Fibroblast of skin of abdomen (primary cell): ENCODE measurements around the gene GPR158. TPM values are rescaled to one million over a fixed set of nuclear protein-coding genes. Genes with fewer than 3 reads are reported as not detected.
"Not testable (repeated sequence)": the region's sequence is repeated elsewhere in the genome, so short reads cannot be mapped to it uniquely, and the experiment has no call there.

Experiments used
- DNase-seq: peaks from one replicate; pipeline ENCODE4 v3.0.0-alpha.2; 2013
- polyA plus RNA-seq, 2 experiments: library from polyadenylated mRNA; unstranded; fragments of 120-200 nt; gene quantifications; one replicate each; pipeline ENCODE4 v1.2.1, GENCODE V29; 2013; ENCODE audit not compliant: insufficient read length in 2 of 2

GPR158 gene
- not detected for polyA plus RNA-seq (2013, experiment 1 of 2; ENCODE audit: insufficient read length)
- not detected for polyA plus RNA-seq (2013, experiment 2 of 2; ENCODE audit: insufficient read length)

GRCh38 chr10:25174461-25175230 lies at the start of gene GPR158:
GPR158 (plus strand) TSS chr10:25175001; CDS start chr10:25175421, 420 bp downstream.
- peak; percentile 94 for DNase-seq

GRCh38 chr10:25125201-25125611 lies 49.6 kb upstream of the GPR158 start:
- no peak for DNase-seq

- no peak for DNase-seq
Measured at GRCh38 chr10:25129592-25129991, 45.2 kb upstream of the GPR158 start.

- peak; percentile 12 for DNase-seq
Measured at GRCh38 chr10:25130906-25131305, 43.9 kb upstream of the GPR158 start.

GRCh38 chr10:25142116-25142864 lies 32.5 kb upstream of the GPR158 start:
- DNase-seq: no peak

- no peak for DNase-seq
Measured at GRCh38 chr10:25157650-25158049, 17.2 kb upstream of the GPR158 start.

- no peak for DNase-seq
Measured at GRCh38 chr10:25159591-25159990, 15.2 kb upstream of the GPR158 start.

- DNase-seq: no peak
Measured at GRCh38 chr10:25162391-25162790, 12.4 kb upstream of the GPR158 start.

GRCh38 chr10:25163464-25163863 lies 11.3 kb upstream of the GPR158 start:
- DNase-seq: not testable (repeated sequence)

- no peak for DNase-seq
Measured at GRCh38 chr10:25169740-25170139, 5.1 kb upstream of the GPR158 start.

GRCh38 chr10:25170627-25171026 lies 4.2 kb upstream of the GPR158 start:
- no peak for DNase-seq

- no peak for DNase-seq
Measured at GRCh38 chr10:25175527-25176420, 973 bp downstream of the GPR158 start.

- DNase-seq: no peak
Measured at GRCh38 chr10:25176421-25176968, 1.7 kb downstream of the GPR158 start.

GRCh38 chr10:25177093-25177753 lies 2.4 kb downstream of the GPR158 start:
- DNase-seq: no peak

- DNase-seq: no peak
Measured at GRCh38 chr10:25177754-25178135, 2.9 kb downstream of the GPR158 start.

- DNase-seq: no peak
Measured at GRCh38 chr10:25178411-25178810, 3.6 kb downstream of the GPR158 start.

GRCh38 chr10:25180801-25181200 lies 6.0 kb downstream of the GPR158 start:
- DNase-seq: no peak

GRCh38 chr10:25182636-25183035 lies 7.8 kb downstream of the GPR158 start:
- DNase-seq: no peak

- DNase-seq: no peak
Measured at GRCh38 chr10:25191162-25191895, 16.5 kb downstream of the GPR158 start.

- DNase-seq: no peak
Measured at GRCh38 chr10:25198151-25198550, 23.4 kb downstream of the GPR158 start.
